SH-SY5Y (cell line): ENCODE measurements around the gene LARGE1.

Source experiments
- GATA2 ChIP-seq: IDR thresholded peaks from 2 replicates; pipeline ENCODE4 v1.6.1; 2011; ENCODE audit warnings: mild to moderate bottlenecking, low read depth, low read length
- GATA3 ChIP-seq: IDR thresholded peaks from 2 replicates; pipeline ENCODE4 v1.6.1; 2011; ENCODE audit warnings: low read depth, mild to moderate bottlenecking, low read length, moderate library complexity

- TF ChIP-seq GATA2, result no peak
- TF ChIP-seq GATA3, result no peak
Measured at GRCh38 chr22:33240888-33241475, 679.3 kb downstream of the LARGE1 start.
